T-helper 2 cell treated with Interferon-gamma antibody and Interleukin-4, amounts not matched to agents 5 μg/mL and 100 μg/mL, for 36 hours (primary cell): ENCODE results near the gene NDUFB2.
"Not testable (repeated sequence)": the region's sequence is repeated elsewhere in the genome, so short reads cannot be mapped to it uniquely, and the experiment has no call there.

Experiments
- DNase-seq: peaks from one replicate; pipeline ENCODE4 v3.0.0; 2021; ENCODE audit warnings: low spot score
- H3K27ac Mint-ChIP-seq: one replicate; pipeline ENCODE4 v1.8.0; 2021; ENCODE audit warnings: mild to moderate bottlenecking, mixed read lengths
- H3K27me3 Mint-ChIP-seq: one replicate; pipeline ENCODE4 v1.8.0; 2021; ENCODE audit warnings: low read depth, mixed read lengths
- H3K36me3 Mint-ChIP-seq: one replicate; pipeline ENCODE4 v1.8.0; 2021; ENCODE audit warnings: low read depth, mixed read lengths
- H3K4me1 Mint-ChIP-seq: one replicate; pipeline ENCODE4 v1.8.0; 2021; ENCODE audit warnings: low read depth, mixed read lengths
- H3K4me3 Mint-ChIP-seq: one replicate; pipeline ENCODE4 v1.8.0; 2022; ENCODE audit warnings: mild to moderate bottlenecking, moderate library complexity, mixed read lengths
- H3K9me3 Mint-ChIP-seq: one replicate; pipeline ENCODE4 v1.8.0; 2021; ENCODE audit warnings: mixed read lengths

NDUFB2 gene

DNA sequence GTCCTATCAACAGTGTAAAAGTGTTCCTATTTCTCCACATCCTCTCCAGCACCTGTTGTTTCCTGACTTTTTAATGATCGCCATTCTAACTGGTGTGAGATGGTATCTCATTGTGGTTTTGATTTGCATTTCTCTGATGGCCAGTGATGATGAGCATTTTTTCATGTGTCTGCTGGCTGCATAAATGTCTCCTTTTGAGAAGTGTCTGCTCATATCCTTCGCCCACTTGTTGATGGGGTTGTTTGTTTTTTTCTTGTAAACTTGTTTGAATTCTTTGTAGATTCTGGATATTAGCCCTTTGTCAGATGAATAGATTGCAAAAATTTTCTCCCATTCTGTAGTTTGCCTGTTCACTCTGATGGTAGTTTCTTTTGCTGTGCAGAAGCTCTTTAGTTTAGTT, 33.6 kb upstream of the NDUFB2 start:
- not testable (repeated sequence) for H3K4me1 Mint-ChIP-seq, H3K4me3 Mint-ChIP-seq, H3K27ac Mint-ChIP-seq, H3K9me3 Mint-ChIP-seq, H3K36me3 Mint-ChIP-seq, DNase-seq
- H3K27me3 Mint-ChIP-seq: peaks cover 25% of the 10 kb centered on the region

GRCh38 chr7:140667476-140667875, 29.0 kb upstream of the NDUFB2 start:
- peaks cover 5% of the 10 kb centered on the region for H3K4me1 Mint-ChIP-seq
- DNase-seq: no peak

GRCh38 chr7:140668641-140669040, 27.9 kb upstream of the NDUFB2 start:
- Mint-ChIP-seq H3K36me3 (no peaks in the 10 kb centered on the region), H3K4me1 (peaks cover 7% of the 10 kb centered on the region), H3K4me3 (no peak overlapping the region), H3K9me3 (no peaks in the 10 kb centered on the region), H3K27me3 (peaks cover 20% of the 10 kb centered on the region), H3K27ac (no peak overlapping the region)
- no peak for DNase-seq

More at GRCh38 chr7:140667476-140667875, 29.0 kb upstream of the NDUFB2 start:
- peaks cover 24% of the 10 kb centered on the region for H3K27me3 Mint-ChIP-seq
- H3K36me3 Mint-ChIP-seq: no peaks in the 10 kb centered on the region
- H3K27ac Mint-ChIP-seq: no peak overlapping the region
- H3K9me3 Mint-ChIP-seq: no peaks in the 10 kb centered on the region
- H3K4me3 Mint-ChIP-seq: no peak overlapping the region

DNA sequence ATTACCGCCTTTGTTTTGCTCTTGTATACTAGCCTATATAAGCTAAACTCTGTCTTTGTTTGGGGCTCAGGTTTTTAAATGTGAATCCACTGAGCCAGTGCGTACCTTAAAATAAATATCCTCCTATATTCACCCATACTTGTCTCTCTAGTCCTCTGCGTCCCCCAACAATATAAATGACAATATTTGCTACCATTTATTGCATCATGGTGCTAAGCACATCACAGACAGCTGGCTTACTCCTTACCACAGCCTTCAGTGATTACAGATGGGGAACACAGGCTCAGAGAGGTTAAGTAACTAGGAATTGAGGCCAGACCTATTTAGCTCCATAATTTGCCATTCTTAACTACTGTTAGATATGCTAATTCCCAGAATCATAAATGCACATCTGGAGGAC, 27.2 kb upstream of the NDUFB2 start:
- Mint-ChIP-seq H3K4me1 (peaks cover 15% of the 10 kb centered on the region), H3K36me3 (no peaks in the 10 kb centered on the region), H3K27me3 (peaks cover 17% of the 10 kb centered on the region), H3K4me3 (no peak overlapping the region), H3K27ac (no peak overlapping the region), H3K9me3 (no peaks in the 10 kb centered on the region)
- DNase-seq: no peak

DNA sequence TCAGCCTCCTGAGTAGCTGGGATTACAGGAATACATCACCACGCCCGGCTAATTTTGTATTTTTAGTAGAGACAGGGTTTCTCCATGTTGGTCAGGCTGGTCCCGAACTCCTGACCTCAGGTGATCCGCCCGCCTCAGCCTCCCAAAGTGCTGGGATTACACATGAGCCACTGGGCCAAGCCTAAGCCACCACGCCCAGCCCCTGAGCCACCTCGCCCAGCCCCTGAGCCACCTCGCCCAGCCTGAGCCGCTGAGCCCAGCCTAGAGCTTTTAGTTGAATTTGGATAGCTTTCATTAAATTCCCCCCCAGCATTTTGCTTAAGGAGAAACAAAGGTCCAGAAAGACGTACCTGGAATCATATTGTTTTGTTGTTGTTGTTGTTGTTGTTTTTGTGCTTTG, 26.6 kb upstream of the NDUFB2 start:
- Mint-ChIP-seq H3K4me1 (peaks cover 20% of the 10 kb centered on the region), H3K27me3 (peaks cover 15% of the 10 kb centered on the region)
- not testable (repeated sequence) for H3K9me3 Mint-ChIP-seq, H3K27ac Mint-ChIP-seq, H3K36me3 Mint-ChIP-seq, DNase-seq, H3K4me3 Mint-ChIP-seq

- peaks cover 3% of the 10 kb centered on the region for H3K36me3 Mint-ChIP-seq
- H3K4me3 Mint-ChIP-seq: no peak overlapping the region
- no peaks in the 10 kb centered on the region for H3K9me3 Mint-ChIP-seq
- peaks cover 24% of the 10 kb centered on the region for H3K4me1 Mint-ChIP-seq
- H3K27ac Mint-ChIP-seq: no peak overlapping the region
- no peak for DNase-seq
- peaks cover 10% of the 10 kb centered on the region for H3K27me3 Mint-ChIP-seq
Measured at GRCh38 chr7:140670343-140670935, 26.1 kb upstream of the NDUFB2 start.

GRCh38 chr7:140671966-140672365, 24.5 kb upstream of the NDUFB2 start:
- Mint-ChIP-seq H3K27ac (peak overlapping the region; percentile 69), H3K4me3 (peak overlapping the region; percentile 77), H3K4me1 (peaks cover 29% of the 10 kb centered on the region), H3K27me3 (peaks cover 5% of the 10 kb centered on the region), H3K9me3 (no peaks in the 10 kb centered on the region), H3K36me3 (peaks cover 9% of the 10 kb centered on the region)
- DNase-seq: no peak

DNA sequence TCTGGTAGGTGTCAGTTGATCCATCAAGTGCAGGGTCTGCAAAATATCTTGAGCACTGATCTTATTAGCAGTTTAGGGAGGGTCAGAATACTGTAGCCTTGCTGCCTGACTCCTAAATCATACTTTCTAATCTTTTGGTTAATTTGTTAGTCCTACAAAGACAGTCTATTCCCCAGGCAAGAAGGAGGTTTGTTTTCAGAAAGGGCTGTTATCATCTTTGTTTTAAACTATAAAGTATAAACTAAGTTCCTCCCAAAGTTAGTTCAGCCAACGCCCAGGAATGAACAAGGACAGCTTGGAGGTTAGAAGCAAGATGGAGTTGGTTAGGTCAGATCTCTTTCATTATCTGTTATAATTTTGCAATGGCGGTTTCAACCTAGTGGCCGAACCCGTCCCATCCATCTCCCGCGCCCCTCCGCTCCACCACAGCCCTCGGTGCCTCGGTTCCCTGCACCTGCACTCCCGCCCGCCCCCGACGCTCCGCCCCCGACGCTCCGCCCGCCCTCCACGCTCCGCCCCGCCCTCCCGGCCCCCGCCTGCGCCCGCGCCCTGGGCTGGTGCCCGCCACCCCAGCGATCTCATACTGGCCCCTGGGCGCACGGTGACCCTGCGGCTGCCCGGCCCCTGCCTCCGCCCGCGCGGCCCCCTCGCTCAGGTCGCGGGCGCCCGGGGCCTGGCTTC, 24.0 kb upstream of the NDUFB2 start, which contains the start of gene ADCK2:
Gene ADCK2, plus strand, starts transcription at position 564 of the 681 bp plus-strand sequence. CDS start 386 bp downstream, outside the sequence.
- H3K36me3 Mint-ChIP-seq: peaks cover 12% of the 10 kb centered on the region
- H3K27ac Mint-ChIP-seq: peak within 1 kb of the TSS; percentile 91
- H3K4me3 Mint-ChIP-seq: peak within 1 kb of the TSS; percentile 88
- H3K9me3 Mint-ChIP-seq: no peaks in the 10 kb centered on the region
- H3K4me1 Mint-ChIP-seq: peaks cover 29% of the 10 kb centered on the region
- peaks cover 5% of the 10 kb centered on the region for H3K27me3 Mint-ChIP-seq
- DNase-seq: peak; percentile 55

DNA sequence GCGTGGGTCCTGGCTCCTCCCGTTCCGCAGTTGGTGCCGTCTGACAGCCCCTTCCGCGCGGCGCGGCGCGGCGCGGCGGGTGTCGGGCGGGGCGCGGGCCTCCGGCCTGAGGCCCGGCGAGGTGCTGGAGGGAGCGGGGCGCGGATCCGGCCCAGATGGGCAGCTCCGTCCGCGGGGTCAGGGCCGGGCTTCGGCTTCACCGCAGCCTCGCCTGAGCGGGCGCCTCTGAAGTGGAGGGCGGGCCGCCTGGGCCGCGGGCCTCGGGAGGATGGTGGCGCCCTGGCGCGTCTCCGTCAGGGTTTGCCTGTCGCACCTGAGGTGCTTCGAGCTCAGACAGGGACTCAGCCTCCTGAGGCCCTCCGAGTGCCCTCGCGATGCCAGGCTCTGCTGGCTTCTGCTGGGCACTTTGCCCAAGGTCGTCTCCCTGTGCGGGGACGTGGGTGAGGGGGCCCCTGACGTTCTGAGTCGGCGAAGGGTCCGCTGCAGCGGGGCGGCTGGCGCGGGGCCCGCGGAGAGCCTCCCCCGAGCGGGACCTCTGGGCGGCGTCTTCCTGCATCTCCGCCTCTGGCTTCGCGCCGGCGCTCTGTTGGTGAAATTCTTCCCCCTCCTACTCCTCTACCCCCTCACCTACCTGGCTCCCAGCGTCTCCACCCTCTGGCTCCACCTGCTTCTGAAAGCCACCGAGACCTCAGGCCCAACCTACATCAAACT, 23.3 kb upstream of the NDUFB2 start:
- Mint-ChIP-seq H3K36me3 (peaks cover 18% of the 10 kb centered on the region), H3K27ac (peak overlapping the region; percentile 91), H3K27me3 (peaks cover 5% of the 10 kb centered on the region), H3K9me3 (no peaks in the 10 kb centered on the region), H3K4me3 (peak overlapping the region; percentile 88), H3K4me1 (peaks cover 31% of the 10 kb centered on the region)
- DNase-seq: no peak

- peak overlapping the region; percentile 88 for H3K4me3 Mint-ChIP-seq
- peaks cover 5% of the 10 kb centered on the region for H3K27me3 Mint-ChIP-seq
- H3K9me3 Mint-ChIP-seq: no peaks in the 10 kb centered on the region
- peaks cover 31% of the 10 kb centered on the region for H3K4me1 Mint-ChIP-seq
- no peak for DNase-seq
- H3K27ac Mint-ChIP-seq: peak overlapping the region; percentile 91
- peaks cover 23% of the 10 kb centered on the region for H3K36me3 Mint-ChIP-seq
Measured at GRCh38 chr7:140673774-140674155, 22.7 kb upstream of the NDUFB2 start.

GRCh38 chr7:140674356-140674800, 22.1 kb upstream of the NDUFB2 start:
- Mint-ChIP-seq H3K4me1 (peaks cover 31% of the 10 kb centered on the region), H3K27me3 (peaks cover 4% of the 10 kb centered on the region), H3K4me3 (peak overlapping the region; percentile 88), H3K27ac (peak overlapping the region; percentile 70), H3K9me3 (no peaks in the 10 kb centered on the region), H3K36me3 (peaks cover 27% of the 10 kb centered on the region)
- DNase-seq: no peak

DNA sequence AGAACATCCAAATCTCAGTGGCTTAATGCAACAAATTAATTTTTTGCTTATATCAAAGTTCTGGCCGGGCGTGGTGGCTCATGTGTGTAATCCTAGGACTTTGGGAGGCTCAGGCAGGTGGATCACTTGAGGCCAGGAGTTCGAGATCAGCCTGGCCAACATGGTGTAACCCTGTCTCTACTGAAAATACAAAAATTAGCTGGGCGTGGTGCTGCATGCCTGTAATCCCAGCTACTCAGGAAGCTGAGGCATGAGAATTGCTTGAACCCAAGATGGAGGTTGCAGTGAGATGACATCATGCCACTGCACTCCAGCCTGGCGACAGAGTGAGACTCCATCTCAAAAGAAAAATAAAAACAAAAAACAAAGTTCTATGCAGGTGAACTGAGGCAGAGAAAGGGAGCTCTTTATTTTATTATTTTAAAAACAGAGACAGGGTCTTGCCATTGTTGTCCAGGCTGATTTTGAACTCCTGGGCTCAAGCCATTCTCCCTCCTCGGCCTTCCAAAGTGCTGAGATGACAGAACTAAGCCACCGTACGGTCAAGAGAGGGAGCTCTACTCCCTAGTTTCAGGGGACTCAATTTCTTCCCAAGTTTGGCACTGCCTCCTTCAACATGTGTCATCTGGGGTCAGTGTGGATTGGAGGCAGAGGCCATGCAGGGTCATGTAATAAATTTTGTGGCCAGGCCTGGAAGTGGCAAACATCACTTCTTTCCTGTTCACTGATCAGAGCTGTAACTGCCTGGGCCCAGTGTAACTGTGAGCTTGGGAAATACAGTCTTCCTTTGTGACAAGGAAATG, 21.4 kb upstream of the NDUFB2 start:
- peak overlapping the region; percentile 70 for H3K27ac Mint-ChIP-seq
- H3K27me3 Mint-ChIP-seq: peaks cover 3% of the 10 kb centered on the region
- no peak for DNase-seq
- H3K4me3 Mint-ChIP-seq: peak overlapping the region; percentile 88
- H3K4me1 Mint-ChIP-seq: peaks cover 31% of the 10 kb centered on the region
- H3K36me3 Mint-ChIP-seq: peaks cover 31% of the 10 kb centered on the region
- no peaks in the 10 kb centered on the region for H3K9me3 Mint-ChIP-seq

DNA sequence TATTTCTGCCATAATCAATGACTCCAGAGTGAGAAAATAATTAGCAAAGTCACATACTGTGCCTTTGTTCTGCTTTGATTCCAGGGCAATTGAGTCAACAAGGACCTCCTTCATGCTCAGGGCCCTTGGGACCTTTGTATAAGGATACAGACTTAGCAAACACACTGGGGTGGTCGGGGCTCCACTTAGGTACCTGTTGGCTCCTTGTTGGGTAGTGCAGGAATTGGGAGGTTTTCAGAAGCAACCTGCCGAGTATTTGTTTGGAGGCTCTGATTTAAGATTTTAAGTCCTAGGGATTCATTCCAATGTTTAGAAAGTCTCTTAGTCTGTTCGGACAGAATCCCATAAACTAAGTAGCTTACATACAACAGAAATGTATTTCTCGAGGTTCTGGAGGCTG, 20.8 kb upstream of the NDUFB2 start:
- DNase-seq: no peak
- Mint-ChIP-seq H3K27ac (no peak overlapping the region), H3K9me3 (no peaks in the 10 kb centered on the region), H3K27me3 (no peaks in the 10 kb centered on the region), H3K4me1 (peaks cover 31% of the 10 kb centered on the region), H3K4me3 (no peak overlapping the region), H3K36me3 (peaks cover 34% of the 10 kb centered on the region)
